Neural progenitor cell (in vitro differentiated cells): ENCODE results near the gene ADAMTSL1. TPM values are rescaled to one million over a fixed set of nuclear protein-coding genes. Genes with fewer than 3 reads are reported as not detected.

Experiments
- DNase-seq: peaks from one replicate; pipeline ENCODE4 v3.0.0-alpha.2; 2016; ENCODE audit warnings: low spot score
- H2AFZ ChIP-seq: fragments of 200-600 bp; sonication (generic); replicated peaks from 2 replicates; pipeline ENCODE4 v1.6.1; 2016; ENCODE audit warnings: antibody characterized with exemption
- H3F3A ChIP-seq: fragments of 200-600 bp; sonication (generic); 2 replicates; pipeline ENCODE4 v1.6.1; 2016; ENCODE audit warnings: antibody characterized with exemption, low read depth
- H3K27ac ChIP-seq: fragments of 200-600 bp; sonication (generic); 2 replicates; pipeline ENCODE4 v1.5.1; 2016; ENCODE audit warnings: mild to moderate bottlenecking
- H3K27me3 ChIP-seq: fragments of 200-600 bp; sonication (generic); 2 replicates; pipeline ENCODE4 v1.6.1; 2016; ENCODE audit warnings: mild to moderate bottlenecking, moderate library complexity
- H3K36me3 ChIP-seq: fragments of 200-600 bp; sonication (generic); 2 replicates; pipeline ENCODE4 v1.5.1; 2016
- H3K4me1 ChIP-seq: fragments of 200-600 bp; sonication (generic); 2 replicates; pipeline ENCODE4 v1.6.1; 2016; ENCODE audit warnings: mixed run types
- H3K4me2 ChIP-seq: fragments of 200-600 bp; sonication (generic); 2 replicates; pipeline ENCODE4 v1.6.1; 2016
- H3K4me3 ChIP-seq: fragments of 200-600 bp; sonication (generic); 2 replicates; pipeline ENCODE4 v1.5.1; 2016
- H3K79me2 ChIP-seq: fragments of 200-600 bp; sonication (generic); 2 replicates; pipeline ENCODE4 v1.6.1; 2016; ENCODE audit warnings: low read depth
- H3K9ac ChIP-seq: fragments of 200-600 bp; sonication (generic); 2 replicates; pipeline ENCODE4 v1.6.1; 2016
- H3K9me3 ChIP-seq: fragments of 200-600 bp; sonication (generic); 2 replicates; pipeline ENCODE4 v1.5.1; 2016; ENCODE audit warnings: low read depth
- H4K20me1 ChIP-seq: fragments of 200-600 bp; sonication (generic); 2 replicates; pipeline ENCODE4 v1.6.1; 2016; ENCODE audit warnings: low read depth
- H3K27ac Mint-ChIP-seq: 3 replicates; pipeline ENCODE4 v1.8.0; 2021; ENCODE audit warnings: mixed read lengths
- H3K27me3 Mint-ChIP-seq: 2 replicates; pipeline ENCODE4 v1.8.0; 2022; ENCODE audit warnings: low read depth, mild to moderate bottlenecking, inconsistent platforms, moderate library complexity, mixed read lengths; ENCODE audit not compliant: insufficient read depth
- H3K36me3 Mint-ChIP-seq: 3 replicates; pipeline ENCODE4 v1.8.0; 2021; ENCODE audit warnings: mixed read lengths
- H3K4me1 Mint-ChIP-seq: 3 replicates; pipeline ENCODE4 v1.8.0; 2021; ENCODE audit warnings: mixed read lengths
- H3K4me3 Mint-ChIP-seq: 3 replicates; pipeline ENCODE4 v1.8.0; 2021; ENCODE audit warnings: mild to moderate bottlenecking, moderate library complexity, mixed read lengths
- H3K9me3 Mint-ChIP-seq: 3 replicates; pipeline ENCODE4 v1.8.0; 2020; ENCODE audit warnings: mixed read lengths
- CTCF ChIP-seq: fragments of 200-600 bp; sonication (generic); IDR thresholded peaks from 2 replicates; pipeline ENCODE4 v1.5.1; 2017; ENCODE audit warnings: antibody characterized with exemption, mild to moderate bottlenecking
- EZH2 ChIP-seq: fragments of 200-600 bp; sonication (generic); IDR thresholded peaks from 2 replicates; pipeline ENCODE4 v1.6.1; 2017; ENCODE audit warnings: antibody characterized with exemption, mild to moderate bottlenecking, moderate library complexity
- EZH2phosphoT487 ChIP-seq: fragments of 200-600 bp; sonication (generic); IDR thresholded peaks from 2 replicates; pipeline ENCODE4 v1.6.1; 2017; ENCODE audit warnings: antibody characterized with exemption
- total RNA-seq: library from RNA; depleted of rRNA; stranded (reverse); fragments of >200 nt; gene quantifications from 2 replicates; pipeline ENCODE4 v1.2.3, GENCODE V29; 2015; ENCODE audit warnings: low replicate concordance

ADAMTSL1 gene
- total RNA-seq, 1 donor from 2014 or later, result 0.73 TPM

GRCh38 chr9:18472435-18472834 lies 1.5 kb upstream of the ADAMTSL1 start:
- Histone ChIP-seq H3K9me3 (no peaks in the 10 kb centered on the region), H3F3A (peaks cover 13% of the 10 kb centered on the region), H3K4me2 (peak overlapping the region; percentile 89), H3K4me3 (peak overlapping the region; percentile 57), H3K27ac (no peak overlapping the region), H3K4me1 (peaks cover 35% of the 10 kb centered on the region), H4K20me1 (no peaks in the 10 kb centered on the region), H3K27me3 (no peaks in the 10 kb centered on the region), H2AFZ (no peak overlapping the region), H3K79me2 (no peaks in the 10 kb centered on the region), H3K9ac (no peak overlapping the region), H3K36me3 (no peaks in the 10 kb centered on the region)
- peaks cover 1% of the 10 kb centered on the region for H3K36me3 Mint-ChIP-seq
- no peak for DNase-seq
- no peak for TF ChIP-seq CTCF
- no peak for TF ChIP-seq EZH2
- no peak for TF ChIP-seq EZH2phosphoT487
- no peaks in the 10 kb centered on the region for H3K27me3 Mint-ChIP-seq
- H3K9me3 Mint-ChIP-seq, result peaks cover 8% of the 10 kb centered on the region
- no peak overlapping the region for H3K4me3 Mint-ChIP-seq
- H3K27ac Mint-ChIP-seq, result no peak overlapping the region
- peaks cover 38% of the 10 kb centered on the region for H3K4me1 Mint-ChIP-seq

GRCh38 chr9:18472841-18473251 lies 1.1 kb upstream of the ADAMTSL1 start:
- Histone ChIP-seq H3K9me3 (no peaks in the 10 kb centered on the region), H3K4me3 (peak overlapping the region; percentile 57), H3K4me2 (peak overlapping the region; percentile 89), H3K36me3 (no peaks in the 10 kb centered on the region), H3K27ac (peak overlapping the region; percentile 9), H3K79me2 (no peaks in the 10 kb centered on the region), H3K27me3 (no peaks in the 10 kb centered on the region), H3K4me1 (peaks cover 39% of the 10 kb centered on the region), H3F3A (peaks cover 13% of the 10 kb centered on the region), H2AFZ (peak overlapping the region; percentile 84), H4K20me1 (no peaks in the 10 kb centered on the region), H3K9ac (no peak overlapping the region)
- TF ChIP-seq EZH2, result no peak
- no peak for TF ChIP-seq EZH2phosphoT487
- TF ChIP-seq CTCF, result no peak
- Mint-ChIP-seq H3K27ac (peak overlapping the region; percentile 6), H3K27me3 (no peaks in the 10 kb centered on the region), H3K4me3 (peak overlapping the region; percentile 83), H3K4me1 (peaks cover 41% of the 10 kb centered on the region), H3K36me3 (peaks cover 1% of the 10 kb centered on the region), H3K9me3 (peaks cover 8% of the 10 kb centered on the region)
- no peak for DNase-seq

- Histone ChIP-seq H3K9me3 (no peaks in the 10 kb centered on the region), H3K4me1 (peaks cover 49% of the 10 kb centered on the region), H3K9ac (no peak overlapping the region), H3K4me3 (peak overlapping the region; percentile 57), H4K20me1 (no peaks in the 10 kb centered on the region), H3K27ac (no peak overlapping the region), H3K4me2 (peak overlapping the region; percentile 89), H3K27me3 (no peaks in the 10 kb centered on the region), H2AFZ (no peak overlapping the region), H3F3A (peaks cover 13% of the 10 kb centered on the region), H3K36me3 (no peaks in the 10 kb centered on the region), H3K79me2 (no peaks in the 10 kb centered on the region)
- H3K4me1 Mint-ChIP-seq, result peaks cover 44% of the 10 kb centered on the region
- no peaks in the 10 kb centered on the region for H3K27me3 Mint-ChIP-seq
- H3K4me3 Mint-ChIP-seq, result no peak overlapping the region
- no peak for TF ChIP-seq EZH2phosphoT487
- TF ChIP-seq EZH2, result no peak
- TF ChIP-seq CTCF, result no peak
- no peak for DNase-seq
- H3K27ac Mint-ChIP-seq, result no peak overlapping the region
- peaks cover 6% of the 10 kb centered on the region for H3K9me3 Mint-ChIP-seq
- no peaks in the 10 kb centered on the region for H3K36me3 Mint-ChIP-seq
Measured at GRCh38 chr9:18474783-18475182, 830 bp downstream of the ADAMTSL1 start.
